Stimulated activated CD4-positive, alpha-beta T cell treated with anti-CD3 and anti-CD28 coated beads, TNF-alpha, amount 100 ng/mL, for 4 hours (primary cell): ENCODE data around the gene HNRNPM.
"Not testable (repeated sequence)": the region's sequence is repeated elsewhere in the genome, so short reads cannot be mapped to it uniquely, and the experiment has no call there.

Experiments
- DNase-seq, 3 experiments: peaks; one replicate each; pipeline ENCODE4 v3.0.0-alpha.2; 2020; ENCODE audit warnings: low read depth in 3 of 3

HNRNPM gene

GRCh38 chr19:8444677-8445487 is at the start of gene HNRNPM:
TSS of gene HNRNPM (plus strand) at chr19:8444975. CDS start at chr19:8444999, 24 bp downstream.
- DNase-seq, result peak; percentile 99 to 100 (median 100)

GRCh38 chr19:8395621-8396082 is 49.1 kb upstream of the HNRNPM start:
- no peak for DNase-seq

GRCh38 chr19:8396185-8396562 is 48.6 kb upstream of the HNRNPM start:
- DNase-seq, result no peak

GRCh38 chr19:8396563-8397203 is 48.1 kb upstream of the HNRNPM start:
- peak; percentile 41 to 57 (median 43) for DNase-seq

GRCh38 chr19:8397271-8397670 is 47.5 kb upstream of the HNRNPM start:
- DNase-seq, result no peak

- no peak for DNase-seq
Observed at GRCh38 chr19:8397746-8398310, 46.9 kb upstream of the HNRNPM start.

GRCh38 chr19:8398311-8398771 is 46.4 kb upstream of the HNRNPM start:
- no peak for DNase-seq

- no peak for DNase-seq
Observed at GRCh38 chr19:8399681-8400188, 45.0 kb upstream of the HNRNPM start.

- no peak for DNase-seq
Observed at GRCh38 chr19:8401981-8402411, 42.8 kb upstream of the HNRNPM start.

- no peak for DNase-seq
Observed at GRCh38 chr19:8403098-8403819, 41.5 kb upstream of the HNRNPM start.

GRCh38 chr19:8403820-8404109 is 41.0 kb upstream of the HNRNPM start:
- no peak for DNase-seq

- no peak for DNase-seq
Observed at GRCh38 chr19:8404391-8405151, 40.2 kb upstream of the HNRNPM start.

GRCh38 chr19:8410718-8411117 is 34.1 kb upstream of the HNRNPM start:
- not testable (repeated sequence) for DNase-seq

GRCh38 chr19:8412783-8413628 is 31.8 kb upstream of the HNRNPM start, which contains the start of gene MARCHF2:
TSS of gene MARCHF2 (plus strand) at chr19:8413305. CDS start at chr19:8421841, 8,536 bp downstream.
- DNase-seq, result peak; percentile 90 to 97 (median 92)

GRCh38 chr19:8413629-8413995 is 31.2 kb upstream of the HNRNPM start:
- no peak for DNase-seq

- DNase-seq, result no peak
Observed at GRCh38 chr19:8416796-8417195, 28.0 kb upstream of the HNRNPM start.

GRCh38 chr19:8421484-8422461 is 23.0 kb upstream of the HNRNPM start:
- no peak for DNase-seq

GRCh38 chr19:8423817-8424223 is 21.0 kb upstream of the HNRNPM start:
- DNase-seq, result no peak

- not testable (repeated sequence) for DNase-seq
Observed at GRCh38 chr19:8425331-8425730, 19.4 kb upstream of the HNRNPM start.
